Peyer's patch (tissue), 4 donors: ENCODE data around the gene GPSM1.

Source experiments
- POLR2A ChIP-seq, 2 donors: fragments of 450-650 bp; IDR thresholded peaks; one replicate each; pipeline ENCODE4 v1.5.1; 2017; ENCODE audit warnings: antibody characterized with exemption in 2 of 2, mild to moderate bottlenecking in 2 of 2, moderate library complexity in 2 of 2
- TF ChIP-seq, protein P1 (sequence below), 6 experiments: fragments of 450-650 bp in 4 of 6; fragments of 200-600 bp in 2 of 6; sonication (generic) in 1 of 6; IDR thresholded peaks; one replicate each; pipeline ENCODE4 v1.5.1; 2017 to 2019; ENCODE audit warnings: antibody characterized with exemption in 6 of 6, mild to moderate bottlenecking in 3 of 6, moderate library complexity in 1 of 6

DNA sequence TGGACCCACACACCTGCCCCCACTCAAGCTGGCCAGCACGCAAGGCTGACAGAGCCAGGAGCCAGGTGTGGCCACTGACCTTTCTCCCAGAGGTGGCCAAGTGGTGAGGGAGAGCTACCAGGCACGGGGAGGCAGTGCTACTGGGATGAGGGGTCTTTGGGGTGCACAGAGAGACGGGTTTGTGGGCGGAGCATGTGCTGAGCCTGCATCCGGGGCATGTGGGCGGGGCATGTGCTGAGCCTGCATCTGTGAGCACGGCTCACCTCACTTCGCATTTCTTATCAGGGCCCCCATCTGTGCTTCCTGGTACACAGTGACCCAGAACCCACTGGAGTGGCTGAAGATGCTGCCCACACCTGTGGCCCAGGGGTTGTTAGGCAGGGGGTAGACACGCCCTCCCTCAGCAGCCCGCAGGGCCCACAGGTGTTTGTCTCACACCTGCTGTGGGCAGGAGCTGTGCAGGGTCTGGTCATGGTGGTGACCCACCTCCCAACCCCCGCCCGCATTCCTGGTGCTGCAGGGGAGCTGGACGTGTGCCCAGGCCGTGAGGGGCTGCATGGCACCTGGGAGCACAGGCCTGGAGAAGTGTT lies 45.0 kb upstream of the GPSM1 start:
- TF ChIP-seq, protein P1, sequence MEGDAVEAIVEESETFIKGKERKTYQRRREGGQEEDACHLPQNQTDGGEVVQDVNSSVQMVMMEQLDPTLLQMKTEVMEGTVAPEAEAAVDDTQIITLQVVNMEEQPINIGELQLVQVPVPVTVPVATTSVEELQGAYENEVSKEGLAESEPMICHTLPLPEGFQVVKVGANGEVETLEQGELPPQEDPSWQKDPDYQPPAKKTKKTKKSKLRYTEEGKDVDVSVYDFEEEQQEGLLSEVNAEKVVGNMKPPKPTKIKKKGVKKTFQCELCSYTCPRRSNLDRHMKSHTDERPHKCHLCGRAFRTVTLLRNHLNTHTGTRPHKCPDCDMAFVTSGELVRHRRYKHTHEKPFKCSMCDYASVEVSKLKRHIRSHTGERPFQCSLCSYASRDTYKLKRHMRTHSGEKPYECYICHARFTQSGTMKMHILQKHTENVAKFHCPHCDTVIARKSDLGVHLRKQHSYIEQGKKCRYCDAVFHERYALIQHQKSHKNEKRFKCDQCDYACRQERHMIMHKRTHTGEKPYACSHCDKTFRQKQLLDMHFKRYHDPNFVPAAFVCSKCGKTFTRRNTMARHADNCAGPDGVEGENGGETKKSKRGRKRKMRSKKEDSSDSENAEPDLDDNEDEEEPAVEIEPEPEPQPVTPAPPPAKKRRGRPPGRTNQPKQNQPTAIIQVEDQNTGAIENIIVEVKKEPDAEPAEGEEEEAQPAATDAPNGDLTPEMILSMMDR (IDR thresholded peaks at IDR 0.05) = no peak
- no peak for TF ChIP-seq POLR2A (IDR thresholded peaks at IDR 0.05)
